Osteocyte (in vitro differentiated cells): ENCODE data around the gene LRSAM1. TPM values are rescaled to one million over a fixed set of nuclear protein-coding genes. Genes with fewer than 3 reads are reported as not detected.

ENCODE experiments used
- DNase-seq: peaks from one replicate; pipeline ENCODE4 v3.0.0; 2021; ENCODE audit warnings: mixed read lengths; ENCODE audit not compliant: unreplicated experiment; ENCODE audit errors: extremely low spot score
- H3K27ac Mint-ChIP-seq: one replicate; pipeline ENCODE4 v1.8.0; 2021; ENCODE audit warnings: mild to moderate bottlenecking, mixed read lengths; ENCODE audit not compliant: unreplicated experiment
- H3K27me3 Mint-ChIP-seq: one replicate; pipeline ENCODE4 v1.8.0; 2021; ENCODE audit warnings: mixed read lengths; ENCODE audit not compliant: unreplicated experiment
- H3K36me3 Mint-ChIP-seq: one replicate; pipeline ENCODE4 v1.8.0; 2021; ENCODE audit warnings: mixed read lengths; ENCODE audit not compliant: unreplicated experiment
- H3K4me1 Mint-ChIP-seq: one replicate; pipeline ENCODE4 v1.8.0; 2021; ENCODE audit warnings: mixed read lengths; ENCODE audit not compliant: unreplicated experiment
- H3K4me3 Mint-ChIP-seq: one replicate; pipeline ENCODE4 v1.8.0; 2021; ENCODE audit warnings: mild to moderate bottlenecking, moderate library complexity, mixed read lengths; ENCODE audit not compliant: unreplicated experiment
- H3K9me3 Mint-ChIP-seq: one replicate; pipeline ENCODE4 v1.8.0; 2021; ENCODE audit warnings: mixed read lengths; ENCODE audit not compliant: unreplicated experiment
- CTCF ChIP-seq: fragments of 200-600 bp; sonication (generic); IDR thresholded peaks from 2 replicates; pipeline ENCODE4 v1.5.0; 2021; ENCODE audit warnings: antibody characterized with exemption, mild to moderate bottlenecking, moderate library complexity
- total RNA-seq: library from RNA; stranded (reverse); gene quantifications from 2 replicates; pipeline ENCODE4 v1.2.1, GENCODE V29; 2021

LRSAM1 gene
- total RNA-seq, 1 donor from 2014 or later, result 26.0 TPM

DNA sequence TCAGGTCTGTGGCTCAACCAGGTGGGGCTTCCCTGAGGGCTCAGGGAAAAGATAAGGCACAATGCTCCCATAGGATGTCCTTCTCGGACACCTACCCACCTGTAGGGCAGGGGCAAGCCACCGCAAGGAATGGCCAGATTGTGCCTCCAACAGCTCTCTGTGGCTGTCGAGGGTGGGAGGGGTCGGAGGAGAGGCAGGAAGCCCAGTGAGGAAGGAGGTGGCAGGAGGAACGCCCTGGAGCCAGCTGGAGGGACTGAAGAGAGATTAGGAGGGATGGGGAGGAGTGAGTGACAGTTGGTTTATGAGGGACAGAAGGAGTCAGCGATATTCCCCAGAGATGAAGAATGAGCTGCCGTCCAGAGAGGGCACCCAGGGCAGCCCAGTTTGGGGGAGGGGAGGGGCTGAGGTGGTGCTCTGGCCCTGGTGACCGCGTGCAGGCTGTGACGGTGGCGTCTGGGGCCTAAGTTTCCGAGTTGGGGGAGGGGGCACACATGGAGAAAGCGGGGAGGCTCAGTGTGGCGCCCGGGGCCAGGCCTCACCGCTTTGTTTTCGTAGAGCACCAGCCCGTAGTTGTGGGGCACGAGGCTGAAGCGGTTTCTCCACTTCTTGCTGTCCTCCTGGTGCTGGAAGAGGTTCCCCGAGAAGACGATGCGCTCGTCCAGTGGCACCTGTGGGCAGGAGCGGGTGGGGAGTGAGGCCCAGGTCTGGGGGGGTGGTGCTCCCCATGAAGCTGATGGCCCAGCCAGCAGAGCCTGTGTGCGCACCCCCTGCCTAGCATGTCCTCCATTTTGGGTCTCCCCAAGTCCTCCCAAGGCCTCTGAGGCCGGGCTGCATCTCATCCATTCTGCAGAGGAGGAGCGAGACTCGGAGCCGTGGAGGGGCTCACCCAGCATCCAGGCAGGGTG lies 75.6 kb downstream of the LRSAM1 start:
- Mint-ChIP-seq H3K36me3 (peaks cover 56% of the 10 kb centered on the region), H3K4me3 (no peak overlapping the region), H3K27ac (peak overlapping the region; percentile 28), H3K27me3 (no peaks in the 10 kb centered on the region), H3K9me3 (no peaks in the 10 kb centered on the region), H3K4me1 (peaks cover 64% of the 10 kb centered on the region)
- no peak for TF ChIP-seq CTCF
- DNase-seq, result no peak

DNA sequence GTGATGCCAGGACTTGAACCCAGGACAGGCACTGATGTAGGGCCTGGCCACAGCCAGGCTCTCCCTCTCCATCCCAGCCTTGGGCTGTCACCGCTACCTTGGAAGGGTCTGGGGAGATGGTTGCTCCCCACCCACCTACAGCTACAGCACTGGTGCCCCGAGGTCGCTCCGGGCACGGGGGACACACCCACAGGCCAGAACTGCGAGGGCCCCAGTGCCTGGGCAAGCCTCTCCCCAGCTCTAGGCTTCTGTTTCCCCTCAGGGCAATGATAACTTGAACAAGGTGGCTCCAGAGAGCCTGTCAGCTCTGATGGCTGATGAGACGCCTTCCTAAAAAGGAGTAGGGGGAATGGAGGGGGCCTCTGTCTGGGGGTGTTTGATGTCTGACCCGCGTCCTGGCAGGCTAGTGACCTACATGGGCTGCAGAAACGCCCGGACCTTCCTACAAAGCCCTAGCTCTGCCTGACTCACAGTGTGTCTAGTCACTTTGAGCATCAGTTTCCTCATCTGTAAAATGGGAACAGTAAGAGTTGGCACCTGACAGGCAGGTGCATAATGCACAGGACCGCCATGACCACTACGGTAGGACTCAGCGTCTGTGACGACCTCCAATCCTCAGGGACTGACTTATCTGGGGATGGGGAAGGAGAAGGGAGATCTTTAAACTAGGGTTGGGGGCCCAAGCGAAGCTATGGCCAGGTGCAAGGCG lies 76.4 kb downstream of the LRSAM1 start:
- Mint-ChIP-seq H3K27ac (peak overlapping the region; percentile 78), H3K27me3 (no peaks in the 10 kb centered on the region), H3K9me3 (no peaks in the 10 kb centered on the region), H3K36me3 (peaks cover 56% of the 10 kb centered on the region), H3K4me3 (no peak overlapping the region), H3K4me1 (peaks cover 57% of the 10 kb centered on the region)
- TF ChIP-seq CTCF, result no peak
- DNase-seq, result no peak

- Mint-ChIP-seq H3K36me3 (peaks cover 48% of the 10 kb centered on the region), H3K4me1 (peaks cover 50% of the 10 kb centered on the region), H3K4me3 (no peak overlapping the region), H3K27me3 (no peaks in the 10 kb centered on the region), H3K27ac (peak overlapping the region; percentile 78), H3K9me3 (no peaks in the 10 kb centered on the region)
- no peak for TF ChIP-seq CTCF
- no peak for DNase-seq
Measured at GRCh38 chr9:127528422-127529251, 77.3 kb downstream of the LRSAM1 start.

GRCh38 chr9:127529671-127530070 lies 78.4 kb downstream of the LRSAM1 start:
- TF ChIP-seq CTCF, result no peak
- H3K4me3 Mint-ChIP-seq, result no peak overlapping the region
- H3K27me3 Mint-ChIP-seq, result no peaks in the 10 kb centered on the region
- peaks cover 45% of the 10 kb centered on the region for H3K4me1 Mint-ChIP-seq
- no peaks in the 10 kb centered on the region for H3K9me3 Mint-ChIP-seq
- no peak overlapping the region for H3K27ac Mint-ChIP-seq
- no peak for DNase-seq
- H3K36me3 Mint-ChIP-seq, result peaks cover 43% of the 10 kb centered on the region
